WERI-Rb-1 (cell line): ENCODE data around the gene MRC2.

ENCODE experiments used
- DNase-seq: peaks from one replicate; pipeline ENCODE4 v3.0.0-alpha.2; 2020
- H3K27ac ChIP-seq: fragments of 250-450 bp; sonication (Bioruptor Pico); 2 replicates; pipeline ENCODE4 v1.5.1; 2020; ENCODE audit warnings: mild to moderate bottlenecking, moderate library complexity
- H3K27me3 ChIP-seq: fragments of 250-450 bp; sonication (Bioruptor Pico); 2 replicates; pipeline ENCODE4 v1.5.1; 2021; ENCODE audit warnings: mild to moderate bottlenecking, low read depth, moderate library complexity; ENCODE audit not compliant: insufficient read depth, severe bottlenecking
- H3K36me3 ChIP-seq: fragments of 250-450 bp; sonication (Bioruptor Pico); 2 replicates; pipeline ENCODE4 v1.5.1; 2020; ENCODE audit warnings: mild to moderate bottlenecking, moderate library complexity
- H3K4me3 ChIP-seq: 2 replicates; pipeline ENCODE4 v1.5.1; 2011; ENCODE audit warnings: low read depth, mild to moderate bottlenecking, control low read depth, low read length
- H3K9me3 ChIP-seq: fragments of 250-450 bp; sonication (Bioruptor Pico); 2 replicates; pipeline ENCODE4 v1.5.1; 2021; ENCODE audit warnings: mild to moderate bottlenecking, moderate library complexity; ENCODE audit not compliant: severe bottlenecking
- CTCF ChIP-seq: IDR thresholded peaks from 2 replicates; pipeline ENCODE4 v1.5.1; 2011; ENCODE audit warnings: low read depth, mild to moderate bottlenecking, control low read depth, inconsistent platforms, low read length

Gene MRC2

GRCh38 chr17:62625184-62625869 lies 2.1 kb upstream of the MRC2 start:
- H3K9me3 ChIP-seq: peaks cover 3% of the 10 kb centered on the region
- TF ChIP-seq CTCF: no peak
- peak overlapping the region; percentile 82 for H3K27ac ChIP-seq
- DNase-seq: no peak
- H3K36me3 ChIP-seq: no peaks in the 10 kb centered on the region
- no peaks in the 10 kb centered on the region for H3K27me3 ChIP-seq
- peak overlapping the region; percentile 25 for H3K4me3 ChIP-seq

- H3K4me3 ChIP-seq: peak overlapping the region; percentile 25
- peaks cover 3% of the 10 kb centered on the region for H3K9me3 ChIP-seq
- no peaks in the 10 kb centered on the region for H3K27me3 ChIP-seq
- TF ChIP-seq CTCF: 0 out of 2 replicates have a peak, but pooled peaks have one; percentile 6
- DNase-seq: peak; percentile 92
- peak overlapping the region; percentile 82 for H3K27ac ChIP-seq
- H3K36me3 ChIP-seq: no peaks in the 10 kb centered on the region
Measured at GRCh38 chr17:62625870-62626200, 1.6 kb upstream of the MRC2 start.

- H3K27ac ChIP-seq: peak overlapping the region; percentile 82
- DNase-seq: no peak
- H3K27me3 ChIP-seq: no peaks in the 10 kb centered on the region
- peaks cover 3% of the 10 kb centered on the region for H3K9me3 ChIP-seq
- no peak for TF ChIP-seq CTCF
- H3K36me3 ChIP-seq: no peaks in the 10 kb centered on the region
- no peak overlapping the region for H3K4me3 ChIP-seq
Measured at GRCh38 chr17:62626719-62627218, 701 bp upstream of the MRC2 start.

- H3K27me3 ChIP-seq: no peaks in the 10 kb centered on the region
- no peak for TF ChIP-seq CTCF
- DNase-seq: no peak
- H3K4me3 ChIP-seq: no peak overlapping the region
- peaks cover 3% of the 10 kb centered on the region for H3K9me3 ChIP-seq
- no peak overlapping the region for H3K27ac ChIP-seq
- H3K36me3 ChIP-seq: no peaks in the 10 kb centered on the region
Measured at GRCh38 chr17:62627904-62628633, 599 bp downstream of the MRC2 start.

GRCh38 chr17:62628831-62629555 lies 1.5 kb downstream of the MRC2 start:
- DNase-seq: no peak
- Histone ChIP-seq H3K9me3 (no peaks in the 10 kb centered on the region), H3K27me3 (no peaks in the 10 kb centered on the region), H3K27ac (no peak overlapping the region), H3K4me3 (no peak overlapping the region), H3K36me3 (no peaks in the 10 kb centered on the region)
- TF ChIP-seq CTCF: no peak
